LHCN-M2 (cell line): Measurements from ENCODE around the gene SORBS2. TPM values are rescaled to one million over a fixed set of nuclear protein-coding genes. Genes with fewer than 3 reads are reported as not detected.

Experiments
- DNase-seq: peaks from one replicate; pipeline ENCODE4 v3.0.0-alpha.2; 2012; ENCODE audit warnings: low read depth
- total RNA-seq: library from RNA; depleted of rRNA; stranded (reverse); fragments of >200 nt; gene quantifications from 2 replicates; pipeline ENCODE4 v1.2.3, GENCODE V29; 2014

Gene SORBS2
- total RNA-seq, 1 experiment from 2014 or later = 1.5 TPM

DNA sequence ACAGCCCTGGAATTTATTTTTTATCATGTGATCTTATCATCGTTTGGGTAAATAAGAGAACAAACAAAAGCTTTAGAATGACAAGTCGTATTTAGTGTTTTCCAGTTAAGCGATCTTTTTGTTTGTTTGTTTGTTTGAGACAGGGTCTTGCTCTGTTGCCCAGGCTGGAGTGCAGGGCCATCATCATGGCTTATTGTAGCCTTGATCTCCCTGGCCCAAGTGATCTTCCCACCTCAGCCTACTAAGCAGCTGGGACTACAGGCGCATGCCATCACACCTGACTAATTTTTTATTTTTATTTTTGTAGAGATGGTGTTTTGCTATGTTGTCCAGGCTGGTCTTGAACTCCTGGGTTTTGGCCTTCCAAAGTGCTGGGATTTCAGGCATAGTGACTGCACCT is 219.6 kb downstream of the SORBS2 start:
- DNase-seq = no peak

DNA sequence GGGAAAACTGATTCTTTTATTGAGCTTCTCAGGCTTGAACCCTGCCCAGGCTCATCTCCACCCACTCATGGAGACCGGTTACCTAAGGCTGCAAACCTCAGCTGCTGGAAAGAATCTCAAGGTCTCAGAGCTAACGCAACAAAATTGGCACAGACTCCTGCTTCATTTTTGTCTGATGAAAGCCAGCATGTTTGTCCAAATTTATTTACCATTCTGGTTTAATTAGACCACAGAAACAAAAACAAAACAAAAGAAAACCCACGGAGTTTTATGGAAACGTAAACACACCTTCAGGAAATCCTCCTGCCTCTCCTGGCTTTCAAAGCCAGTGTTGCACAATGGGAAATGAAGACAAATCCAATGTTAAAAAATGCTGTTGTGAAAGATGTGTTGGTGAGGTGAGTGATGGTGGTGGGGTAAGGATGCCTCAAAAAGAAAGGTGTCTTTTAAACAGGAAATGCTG is 220.3 kb downstream of the SORBS2 start:
- no peak for DNase-seq

DNA sequence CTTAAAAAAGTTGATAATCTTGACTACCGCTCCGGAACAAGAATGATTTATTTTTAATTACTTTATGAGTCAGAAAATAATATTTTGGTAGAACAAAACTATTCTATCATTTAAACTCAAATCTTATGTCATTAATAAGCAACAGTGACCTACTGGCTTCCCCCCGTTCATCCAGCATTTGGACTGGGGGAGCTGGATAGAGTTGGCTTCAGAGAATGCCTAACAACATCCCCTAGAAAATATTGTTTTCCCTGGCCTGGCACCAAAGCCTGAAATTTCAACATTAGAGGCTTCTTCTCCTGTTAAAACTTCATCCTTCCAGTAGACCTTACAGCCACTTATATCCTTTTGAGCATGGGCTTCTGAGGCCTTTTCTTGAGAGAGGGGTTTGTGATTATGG is 221.0 kb downstream of the SORBS2 start:
- DNase-seq = no peak

DNA sequence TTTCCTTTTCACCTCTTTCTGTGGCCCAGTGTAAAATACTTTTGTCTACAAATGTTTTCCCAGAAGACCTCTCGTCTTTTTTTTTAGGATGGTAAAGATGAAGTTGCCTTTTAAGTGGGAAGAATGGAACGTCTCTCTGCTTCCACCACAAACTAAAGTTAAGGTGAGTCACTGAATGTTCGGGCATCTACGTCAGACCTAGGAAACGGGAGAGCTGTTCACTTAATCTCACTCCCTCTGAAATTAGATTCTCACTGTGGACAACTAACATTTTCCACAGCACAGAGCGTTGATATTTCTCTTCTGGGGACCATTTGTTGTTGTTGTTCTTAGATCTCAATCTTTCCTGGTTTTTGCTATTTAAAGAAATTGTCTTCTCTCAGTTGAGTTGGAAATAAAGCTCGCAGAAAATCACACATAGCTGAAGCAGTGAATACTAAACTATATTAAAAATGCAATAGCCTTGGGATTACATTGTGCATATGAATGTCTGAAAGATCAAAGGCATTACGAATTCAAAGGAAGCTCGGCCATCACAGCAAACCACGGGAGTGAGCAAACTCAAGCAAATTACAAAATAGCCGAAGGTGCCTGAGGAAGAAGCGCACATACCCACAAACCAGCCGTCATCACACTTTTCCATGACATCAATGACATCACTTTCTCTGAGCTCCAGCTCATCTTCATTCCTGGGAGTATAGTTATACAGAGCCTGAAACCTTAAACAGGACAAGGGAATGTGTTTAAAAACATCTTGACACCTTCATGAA is 222.7 kb downstream of the SORBS2 start:
- DNase-seq = peak; percentile 50

DNA sequence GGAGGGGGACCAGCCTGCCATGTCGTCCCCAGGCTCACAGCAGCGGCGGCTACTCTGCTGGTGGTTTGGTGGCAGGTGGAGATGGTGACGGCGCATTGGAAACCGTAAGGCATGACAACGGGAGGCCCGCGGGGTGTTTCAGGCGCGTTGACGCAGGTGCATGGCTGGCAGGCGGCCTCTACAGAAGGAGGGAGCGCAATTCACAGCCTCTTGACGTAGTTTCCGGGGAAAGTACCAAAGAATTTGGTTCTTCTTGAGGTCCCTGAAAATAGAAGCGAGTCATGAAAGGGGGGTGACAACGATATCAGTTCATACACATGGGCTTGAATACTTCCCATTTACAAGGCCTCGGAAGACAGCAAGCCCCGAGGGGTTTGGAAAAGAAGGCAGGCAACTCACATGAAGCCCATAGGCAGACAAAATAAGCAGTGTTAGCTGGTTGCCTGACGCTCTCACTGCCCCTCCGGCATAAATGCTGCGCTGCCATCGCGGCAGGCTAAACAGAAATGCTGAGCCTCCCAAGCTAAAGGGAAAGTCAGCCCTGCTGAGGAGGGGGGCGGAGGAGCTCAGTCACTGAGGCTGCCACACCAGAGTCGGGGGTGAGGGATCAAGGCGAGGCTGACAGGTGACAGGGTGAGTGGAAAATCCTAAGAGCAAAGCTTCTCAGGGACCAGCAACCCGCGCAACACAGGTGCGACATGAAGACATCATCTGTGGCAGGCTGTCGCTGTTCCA is 224.4 kb downstream of the SORBS2 start:
- no peak for DNase-seq

DNA sequence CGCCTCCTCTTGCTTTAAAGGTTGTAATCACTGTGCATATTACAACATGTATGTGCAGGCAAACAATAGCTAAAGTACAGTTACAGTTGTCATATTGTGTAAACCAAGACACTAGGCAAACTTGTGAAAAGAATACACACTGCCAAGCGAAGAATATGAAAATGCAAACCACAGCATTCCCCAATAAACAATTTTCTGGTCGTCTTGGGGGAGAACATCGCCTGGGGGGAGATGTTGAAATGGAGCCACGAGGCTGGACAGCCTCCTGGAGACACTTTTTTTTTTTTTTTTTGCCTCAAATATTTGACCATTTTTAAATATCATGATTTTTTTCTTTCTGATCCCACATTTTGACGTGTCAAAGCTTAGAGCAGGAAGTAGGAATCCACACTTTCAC is 225.0 kb downstream of the SORBS2 start:
- no peak for DNase-seq

DNA sequence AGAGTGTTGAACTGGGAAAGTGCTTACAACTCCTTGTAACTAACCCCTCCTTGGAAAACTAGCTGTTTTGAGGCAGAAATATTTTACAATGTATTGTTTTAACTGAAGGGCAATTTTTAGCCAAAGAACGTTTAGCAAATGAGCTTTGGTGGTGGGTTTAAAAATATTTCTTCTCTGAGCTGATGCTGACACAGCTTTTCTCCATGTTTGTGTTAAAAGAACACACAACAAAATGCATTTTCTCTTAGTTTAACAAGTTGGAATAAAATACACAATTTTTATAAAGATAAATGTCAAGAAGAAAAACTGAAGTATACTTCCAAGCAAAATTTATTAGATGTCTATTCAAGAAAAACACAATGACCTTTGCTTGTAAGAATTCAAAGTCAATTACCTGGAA is 226.8 kb downstream of the SORBS2 start:
- no peak for DNase-seq

DNA sequence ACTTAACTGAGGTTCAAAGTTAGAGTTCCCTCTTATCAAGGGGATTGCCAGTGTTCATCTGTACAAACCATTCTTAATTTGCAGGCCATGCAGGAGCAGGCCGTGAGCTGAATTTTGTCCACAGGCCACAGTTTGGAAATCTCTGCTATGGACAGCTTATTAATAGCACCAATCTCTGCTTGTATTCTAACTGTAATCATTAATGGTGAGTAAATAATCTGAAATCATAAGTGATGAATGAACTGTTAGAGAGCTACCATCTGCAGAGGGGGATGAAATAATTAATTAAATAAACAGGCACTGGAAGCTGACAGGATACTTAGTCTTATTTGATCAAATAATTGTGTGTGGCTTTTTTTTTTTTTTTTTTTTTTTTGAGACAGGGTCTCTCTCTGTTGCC is 228.2 kb downstream of the SORBS2 start:
- no peak for DNase-seq

DNA sequence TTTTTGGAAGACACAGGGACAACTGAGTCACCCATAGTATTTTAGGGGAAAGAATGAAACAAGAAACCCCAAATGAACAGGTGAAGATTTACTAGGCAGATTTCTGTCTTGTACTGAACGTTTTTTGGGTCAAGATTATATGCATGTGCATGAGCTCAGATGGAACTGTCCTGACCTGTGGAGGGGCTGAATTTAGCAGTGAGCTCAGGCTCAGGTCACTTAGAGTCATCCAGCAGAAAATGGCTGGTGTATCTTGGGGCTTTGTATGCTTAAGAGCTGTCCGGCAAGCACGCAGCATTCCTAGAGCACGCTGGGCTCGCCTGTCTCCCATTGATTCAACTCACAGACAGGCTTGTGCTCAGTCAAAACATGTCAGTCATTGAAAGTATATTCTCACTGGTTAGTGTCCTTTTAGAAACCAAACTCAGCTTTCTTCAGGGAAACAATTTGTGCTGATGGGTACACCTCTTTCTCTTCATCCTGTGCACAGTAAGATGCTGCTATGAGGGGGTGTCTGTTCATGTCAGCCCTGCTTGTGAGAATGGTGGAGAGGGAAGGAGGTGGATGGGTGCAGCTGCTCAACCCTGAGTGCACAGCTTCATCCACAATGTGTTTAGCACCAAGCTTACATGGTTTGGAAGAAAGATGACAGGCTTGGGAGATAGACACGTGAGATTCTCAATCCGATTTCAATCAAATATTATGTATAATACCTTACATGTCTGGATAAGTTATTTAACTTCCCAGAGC is 229.2 kb downstream of the SORBS2 start:
- DNase-seq = peak; percentile 57

DNA sequence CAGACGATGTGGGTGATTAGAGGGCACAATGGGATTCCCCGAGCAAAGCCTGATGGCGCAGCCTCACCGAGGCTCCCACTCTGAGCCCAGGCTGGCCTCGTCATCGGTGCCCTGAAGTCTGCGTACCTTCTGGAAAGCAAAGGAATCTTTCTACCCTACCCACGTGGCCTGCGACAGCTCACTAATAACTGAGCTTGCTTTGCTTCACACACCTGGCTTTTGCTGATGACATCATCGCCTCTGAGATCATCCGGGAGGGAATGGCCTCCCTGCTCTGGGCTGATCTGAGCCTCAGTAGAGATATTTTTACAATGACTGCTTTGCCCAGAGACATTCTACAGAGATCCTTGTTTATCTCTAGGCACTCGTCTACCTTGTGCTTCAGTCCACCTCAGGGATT is 231.3 kb downstream of the SORBS2 start:
- no peak for DNase-seq

DNA sequence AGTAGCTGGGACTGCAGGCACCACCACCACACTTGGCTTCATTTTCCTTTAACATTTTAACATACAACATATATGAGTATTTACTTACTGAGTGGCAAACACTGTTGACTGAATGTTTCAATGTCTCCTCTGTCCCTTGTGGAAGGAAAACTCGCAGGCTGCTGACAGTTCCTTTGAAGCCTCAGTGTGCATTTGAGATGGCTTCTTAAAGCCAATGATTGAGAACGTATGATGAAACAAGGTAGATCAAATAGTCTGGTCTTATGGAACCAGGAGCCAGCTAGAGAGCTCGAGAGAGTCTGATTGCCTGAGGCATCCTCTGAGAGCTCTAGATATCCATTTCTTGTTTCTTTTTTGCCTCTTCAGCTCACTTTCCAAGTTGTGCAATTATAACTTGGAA is 233.7 kb downstream of the SORBS2 start:
- DNase-seq = no peak

DNA sequence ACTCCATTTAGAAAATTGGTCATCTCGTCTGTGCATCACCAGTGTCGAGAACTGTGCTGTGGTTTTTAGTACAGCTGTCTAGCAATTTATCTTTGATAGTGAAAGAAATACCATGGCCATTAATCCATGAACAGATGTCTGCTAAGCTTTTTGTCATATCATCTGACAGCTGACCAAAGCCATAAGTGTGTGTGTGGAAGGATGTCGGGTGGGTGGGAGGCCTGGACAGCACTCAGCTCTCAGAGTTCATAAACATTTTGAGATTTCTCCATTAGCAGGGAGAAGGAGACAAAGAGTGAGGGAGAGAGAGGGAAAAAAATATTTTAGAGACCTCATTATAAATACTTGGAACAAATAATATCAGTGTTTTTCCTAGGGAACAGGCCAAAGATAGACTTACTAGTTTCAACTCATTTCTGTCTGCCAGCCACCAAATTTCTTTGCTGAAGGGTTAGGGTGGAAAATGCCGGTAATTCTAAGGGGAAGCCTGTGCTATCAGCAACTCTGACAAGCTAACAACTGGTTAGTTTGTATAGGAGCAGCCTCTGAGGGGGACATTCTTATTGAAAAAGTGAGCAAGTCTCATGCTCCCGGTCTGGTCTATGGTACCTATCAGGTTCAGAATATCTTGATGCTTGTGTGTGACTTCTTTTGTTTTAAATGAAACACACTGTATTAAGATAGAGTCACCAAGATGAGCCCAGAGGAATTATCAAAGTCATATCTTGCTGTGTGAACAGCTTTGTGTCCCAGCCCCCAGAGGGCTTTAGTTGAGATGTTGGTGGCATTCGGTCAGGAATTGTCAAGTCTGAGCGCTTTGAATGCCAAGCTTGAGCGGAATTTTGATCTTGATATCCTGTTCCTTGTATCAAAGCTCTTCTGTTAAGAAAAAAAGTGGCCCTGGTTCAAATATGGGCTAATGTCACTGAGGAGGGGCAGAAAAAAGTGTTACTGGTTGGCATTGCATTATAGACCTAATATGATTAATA is 234.7 kb downstream of the SORBS2 start:
- peak; percentile 99 for DNase-seq

DNA sequence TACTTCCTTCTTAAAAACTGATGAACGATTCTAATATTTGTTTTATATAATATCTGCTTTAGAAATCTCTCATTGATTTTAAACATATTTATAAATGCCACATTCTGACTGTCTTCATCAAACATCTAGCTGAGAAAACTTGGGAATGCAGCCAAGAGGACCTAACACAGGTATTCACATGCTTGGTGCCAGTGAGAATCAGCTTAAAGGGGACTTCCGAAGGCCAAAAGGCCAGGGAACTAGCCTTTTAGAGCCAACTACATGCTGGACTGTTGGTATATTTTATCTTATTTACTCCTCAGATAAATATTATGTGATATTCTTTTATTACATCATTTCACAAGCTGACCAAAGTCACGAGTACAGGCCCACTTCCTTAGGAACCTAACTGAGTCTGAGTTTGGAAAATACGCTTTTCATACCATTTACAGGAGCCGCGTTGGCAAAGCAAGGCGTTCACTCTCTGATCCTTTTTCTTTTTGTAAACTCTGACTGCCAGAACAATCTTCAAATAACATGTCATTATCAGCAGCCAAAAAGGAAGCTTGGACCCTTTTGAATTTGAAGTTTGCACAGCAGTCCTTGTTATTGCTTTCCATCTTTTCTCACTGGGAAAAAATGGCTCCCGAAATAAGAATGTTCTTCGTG is 235.6 kb downstream of the SORBS2 start:
- DNase-seq = peak; percentile 18

DNA sequence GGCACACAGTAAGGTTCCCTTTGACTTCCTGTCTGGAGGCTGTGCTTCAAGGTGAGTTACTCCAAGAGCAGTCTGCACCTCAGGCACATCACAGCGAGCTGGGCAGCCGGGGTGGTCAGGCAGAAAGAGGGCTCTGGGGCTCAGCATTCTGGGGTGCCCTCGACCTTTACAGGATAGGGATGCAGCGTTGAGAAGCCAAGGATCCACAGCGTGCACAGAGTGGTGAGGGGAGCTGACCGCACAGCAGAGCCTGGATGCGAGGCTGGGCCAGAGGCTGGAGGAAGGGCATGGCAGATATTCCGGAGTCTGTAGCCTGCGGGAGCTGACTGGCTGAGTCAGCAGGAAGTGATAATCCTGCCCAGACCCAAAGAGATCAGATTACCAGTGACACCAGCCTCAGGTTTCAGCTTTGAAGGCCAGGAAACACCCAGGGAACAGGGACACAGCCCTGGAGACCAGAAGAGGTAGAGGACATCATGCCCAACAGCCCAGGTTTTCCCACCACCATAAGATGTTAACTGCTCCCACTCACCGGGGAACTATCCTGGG is 238.3 kb downstream of the SORBS2 start:
- DNase-seq = peak; percentile 99

DNA sequence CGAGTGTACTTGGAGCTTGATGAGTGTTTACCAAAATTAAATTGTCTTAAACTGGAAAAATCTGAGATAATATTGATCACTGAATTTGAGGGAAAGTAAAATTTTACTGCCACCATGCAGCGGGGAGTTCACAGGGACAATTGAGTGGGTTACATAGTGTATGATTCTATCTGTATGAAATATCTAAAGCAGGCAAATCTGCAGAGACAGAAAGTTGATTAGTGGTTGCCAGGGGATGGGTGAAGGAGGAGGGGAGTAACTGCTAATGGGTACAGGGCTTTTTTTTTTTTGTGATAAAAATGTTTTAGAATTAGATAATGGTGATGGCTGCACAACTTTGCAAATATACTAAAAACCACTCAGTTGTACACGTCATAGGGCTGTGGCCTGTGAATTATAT is 241.3 kb downstream of the SORBS2 start:
- no peak for DNase-seq

DNA sequence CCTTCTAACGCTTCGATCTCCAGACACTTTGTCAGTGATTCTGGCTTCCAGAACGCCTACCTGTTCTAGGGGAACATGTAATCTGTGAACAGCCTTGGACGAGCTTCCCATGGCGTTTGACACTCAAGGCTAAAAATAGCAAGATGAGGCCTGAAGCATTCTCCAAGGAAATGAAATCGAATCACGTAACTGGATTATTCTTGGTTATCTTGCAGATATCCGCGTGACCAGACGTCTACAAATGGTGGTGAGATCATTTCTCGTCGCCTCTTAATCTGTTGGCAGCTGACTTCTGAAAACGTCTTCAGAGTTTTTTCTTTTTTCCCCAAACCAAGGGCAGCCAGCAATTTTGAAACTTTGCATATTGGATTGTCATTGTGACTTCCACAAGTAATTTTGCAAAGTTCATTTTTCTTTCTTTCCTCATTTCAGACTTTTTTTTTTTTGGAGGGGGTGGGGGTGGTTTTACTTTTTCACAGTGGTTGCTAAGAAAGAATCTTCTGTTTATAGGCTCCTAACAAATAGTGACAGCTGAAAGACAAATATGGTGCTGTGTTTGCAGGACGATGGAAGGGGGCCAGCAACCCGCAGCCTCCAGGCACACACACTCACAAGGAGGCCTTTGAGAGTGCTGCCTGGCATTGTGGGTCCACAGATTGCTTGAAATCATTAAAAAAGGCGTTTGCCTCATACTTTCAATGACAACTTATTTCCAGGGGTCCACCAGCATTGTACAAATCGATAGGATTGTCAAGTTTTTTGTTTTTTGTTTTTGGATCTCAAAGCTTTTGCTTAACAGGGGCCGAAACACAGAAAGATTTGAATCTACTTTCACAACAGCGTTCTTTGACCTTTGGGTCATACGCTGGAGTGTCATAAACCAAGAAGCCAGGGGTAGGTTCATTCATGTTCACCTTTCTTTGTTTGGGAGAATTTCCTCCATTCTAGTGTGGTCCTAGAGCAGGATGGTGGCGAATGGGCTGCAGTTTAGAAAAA is 244.3 kb downstream of the SORBS2 start:
- DNase-seq = peak; percentile 92

DNA sequence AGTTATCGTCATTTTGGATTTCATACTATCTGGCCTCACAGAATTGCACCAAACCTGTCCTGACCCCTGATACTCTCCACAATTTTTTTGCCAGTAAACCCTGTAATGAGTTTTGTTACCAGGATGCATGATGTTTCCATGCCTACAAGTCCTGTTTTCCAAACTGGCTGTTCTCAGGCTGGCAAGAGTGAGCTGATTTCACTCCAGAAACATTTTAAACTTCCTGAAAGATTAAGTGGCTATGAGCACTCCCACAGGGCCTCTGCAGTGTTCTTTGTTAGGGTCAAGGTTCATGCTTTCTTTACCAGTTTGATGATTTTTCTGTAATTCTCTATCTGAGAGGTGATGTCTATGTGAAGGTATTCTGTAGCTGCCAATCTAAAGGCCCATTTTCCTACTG is 245.0 kb downstream of the SORBS2 start:
- DNase-seq = peak; percentile 94

DNA sequence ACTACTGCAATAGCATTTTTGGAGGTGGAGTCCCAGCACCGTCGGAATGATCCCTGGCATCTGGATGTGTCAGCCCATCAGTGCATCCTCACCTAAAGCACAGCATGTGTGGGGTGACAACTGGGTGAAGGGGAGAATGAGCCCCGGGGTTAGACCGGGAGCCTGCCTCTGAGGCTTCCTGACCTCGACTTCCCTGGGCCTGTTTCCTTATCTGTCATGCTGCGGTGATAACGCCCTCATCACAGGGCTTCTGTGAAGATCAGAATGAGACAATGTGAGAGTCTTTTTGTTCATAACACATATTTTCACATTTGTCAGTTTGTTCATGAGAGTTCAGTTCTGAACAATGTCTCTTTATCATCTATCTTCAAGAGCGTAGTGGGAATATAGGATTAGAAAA is 245.6 kb downstream of the SORBS2 start:
- DNase-seq = no peak

DNA sequence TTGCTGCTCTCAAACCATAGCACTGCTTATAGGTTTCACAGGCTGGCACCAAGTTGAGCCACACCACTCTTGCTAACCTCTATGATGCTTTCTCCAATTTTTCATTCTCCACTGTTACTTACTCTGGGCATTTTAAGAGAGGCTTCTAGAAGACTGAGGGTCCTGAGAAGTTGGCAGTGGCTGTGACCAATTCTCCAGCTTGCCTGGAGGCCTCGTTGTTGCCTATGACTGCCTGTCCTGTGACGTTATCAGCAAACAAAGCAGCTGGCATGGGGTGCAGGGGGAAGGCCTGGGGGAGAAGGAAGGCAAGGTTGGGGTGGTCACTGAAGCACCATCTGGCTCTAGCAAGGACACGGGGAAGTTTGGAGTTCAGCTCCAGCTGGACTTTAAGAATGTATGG is 246.3 kb downstream of the SORBS2 start:
- DNase-seq = no peak
